Breast epithelium (tissue), 3 donors: ENCODE results near the gene STRN4.

ENCODE experiments used
- CTCF ChIP-seq, 3 donors: fragments of 450-650 bp; IDR thresholded peaks; one replicate each; pipeline ENCODE4 v1.5.1; 2016 to 2017; ENCODE audit warnings: antibody characterized with exemption in 3 of 3, mild to moderate bottlenecking in 3 of 3, moderate library complexity in 3 of 3
- POLR2A ChIP-seq: fragments of 450-650 bp; IDR thresholded peaks from one replicate; pipeline ENCODE4 v1.6.1; 2016; ENCODE audit warnings: antibody characterized with exemption, mild to moderate bottlenecking, moderate library complexity

- TF ChIP-seq CTCF (IDR thresholded peaks at IDR 0.05) (no peak), POLR2A (no peak)
Observed at GRCh38 chr19:46729696-46730095, 16.6 kb downstream of the STRN4 start.
